Activated naive CD8-positive, alpha-beta T cell treated with anti-CD3 and anti-CD28 coated beads, Interleukin-2, amount 10 ng/mL, durations not matched to agents 7 days and 5 days (primary cell): ENCODE measurements around the gene IRGM. TPM values are rescaled to one million over a fixed set of nuclear protein-coding genes. Genes with fewer than 3 reads are reported as not detected.
"Not testable (repeated sequence)": the region's sequence is repeated elsewhere in the genome, so short reads cannot be mapped to it uniquely, and the experiment has no call there.

Experiments used
- ATAC-seq: fragments of 150-1000 bp; cut with Tn5 transposase; one replicate; pipeline ENCODE4 v1.10.0; 2021; ENCODE audit warnings: low read depth, moderate library complexity
- POLR2A ChIA-PET: fragments of 350-600 bp; sonication (Branson Sonifier 250); formaldehyde crosslinking; loops from one replicate; lab custom pipeline; 2021; ENCODE audit warnings: antibody characterized with exemption; lab: Charles Lee
- DNase-seq: peaks from one replicate; pipeline ENCODE4 v3.0.0; 2021
- H3K27ac Mint-ChIP-seq: one replicate; pipeline ENCODE4 v1.8.0; 2022; ENCODE audit warnings: mild to moderate bottlenecking, mixed read lengths
- H3K27me3 Mint-ChIP-seq: one replicate; pipeline ENCODE4 v1.8.0; 2022; ENCODE audit warnings: mild to moderate bottlenecking, moderate library complexity, mixed read lengths
- H3K36me3 Mint-ChIP-seq: one replicate; pipeline ENCODE4 v1.8.0; 2021; ENCODE audit warnings: mild to moderate bottlenecking, mixed read lengths
- H3K4me1 Mint-ChIP-seq: one replicate; pipeline ENCODE4 v1.8.0; 2021; ENCODE audit warnings: mixed read lengths
- H3K4me3 Mint-ChIP-seq: one replicate; pipeline ENCODE4 v1.8.0; 2022; ENCODE audit warnings: mild to moderate bottlenecking, moderate library complexity, mixed read lengths
- H3K9me3 Mint-ChIP-seq: one replicate; pipeline ENCODE4 v1.8.0; 2021; ENCODE audit warnings: mixed read lengths
- total RNA-seq, 2 experiments: library from RNA; stranded (reverse); gene quantifications; one replicate each; pipeline ENCODE4 v1.2.3, GENCODE V29; 2021

IRGM gene
- total RNA-seq, 2 experiments from 2014 or later: 4.4 to 4.6 TPM

GRCh38 chr5:150847334-150847695, 994 bp downstream of the IRGM start:
- POLR2A ChIA-PET: interaction anchor here (0.6 to 2.9 kb wide), 11 partner anchors 46 to 392 kb away, joined by 3 to 61 read pairs (median 14); partner anchors contain the start of genes DCTN4, RBM22 and SMIM3
- Mint-ChIP-seq H3K27ac (peak overlapping the region; percentile 97), H3K4me3 (peak overlapping the region; percentile 82), H3K4me1 (peaks cover 28% of the 10 kb centered on the region), H3K27me3 (no peaks in the 10 kb centered on the region), H3K36me3 (peaks cover 16% of the 10 kb centered on the region), H3K9me3 (peaks cover 13% of the 10 kb centered on the region)
- ATAC-seq (no peak), DNase-seq (no peak)

GRCh38 chr5:150848271-150848670, 1.9 kb downstream of the IRGM start:
- no peak for DNase-seq
- Mint-ChIP-seq H3K4me3 (no peak overlapping the region), H3K36me3 (peaks cover 17% of the 10 kb centered on the region), H3K27me3 (no peaks in the 10 kb centered on the region), H3K27ac (no peak overlapping the region), H3K9me3 (peaks cover 13% of the 10 kb centered on the region), H3K4me1 (peaks cover 28% of the 10 kb centered on the region)
- ATAC-seq: no peak
- POLR2A ChIA-PET: no interaction called here

GRCh38 chr5:150851039-150851438, 4.7 kb downstream of the IRGM start:
- ATAC-seq (no peak), DNase-seq (no peak)
- POLR2A ChIA-PET: no interaction called here
- Mint-ChIP-seq H3K27ac (no peak overlapping the region), H3K27me3 (no peaks in the 10 kb centered on the region), H3K36me3 (peaks cover 18% of the 10 kb centered on the region), H3K4me3 (no peak overlapping the region), H3K4me1 (peaks cover 25% of the 10 kb centered on the region), H3K9me3 (peaks cover 10% of the 10 kb centered on the region)

- no peak overlapping the region for H3K27ac Mint-ChIP-seq
- H3K27me3 Mint-ChIP-seq: no peaks in the 10 kb centered on the region
- DNase-seq: no peak
- ATAC-seq: no peak
- H3K36me3 Mint-ChIP-seq: peaks cover 16% of the 10 kb centered on the region
- H3K4me3 Mint-ChIP-seq: peak overlapping the region; percentile 23
- H3K4me1 Mint-ChIP-seq: peaks cover 8% of the 10 kb centered on the region
- peaks cover 9% of the 10 kb centered on the region for H3K9me3 Mint-ChIP-seq
- POLR2A ChIA-PET: no interaction called here
These were observed 7.2 kb downstream of the IRGM start for GRCh38 chr5:150853561-150853960.

GRCh38 chr5:150856700-150857099, 10.4 kb downstream of the IRGM start:
- H3K4me1 Mint-ChIP-seq, ATAC-seq, POLR2A ChIA-PET, DNase-seq, H3K4me3 Mint-ChIP-seq, H3K27ac Mint-ChIP-seq, H3K27me3 Mint-ChIP-seq: not testable (repeated sequence)
- Mint-ChIP-seq H3K9me3 (peaks cover 18% of the 10 kb centered on the region), H3K36me3 (peaks cover 10% of the 10 kb centered on the region)

- POLR2A ChIA-PET: no interaction called here
- DNase-seq: no peak
- H3K4me1 Mint-ChIP-seq: no peaks in the 10 kb centered on the region
- no peaks in the 10 kb centered on the region for H3K27me3 Mint-ChIP-seq
- H3K4me3 Mint-ChIP-seq: no peak overlapping the region
- peaks cover 27% of the 10 kb centered on the region for H3K9me3 Mint-ChIP-seq
- no peak for ATAC-seq
- H3K36me3 Mint-ChIP-seq: peaks cover 5% of the 10 kb centered on the region
- H3K27ac Mint-ChIP-seq: no peak overlapping the region
These were observed 14.0 kb downstream of the IRGM start for GRCh38 chr5:150860246-150860821.

GRCh38 chr5:150862070-150862469, 15.7 kb downstream of the IRGM start:
- Mint-ChIP-seq H3K4me3 (no peak overlapping the region), H3K27me3 (no peaks in the 10 kb centered on the region), H3K4me1 (no peaks in the 10 kb centered on the region), H3K36me3 (peaks cover 3% of the 10 kb centered on the region), H3K27ac (no peak overlapping the region), H3K9me3 (peaks cover 27% of the 10 kb centered on the region)
- ATAC-seq: no peak
- DNase-seq: no peak
- POLR2A ChIA-PET: no interaction called here

GRCh38 chr5:150879358-150879757, 33.0 kb downstream of the IRGM start:
- Mint-ChIP-seq H3K4me3 (no peak overlapping the region), H3K36me3 (peaks cover 5% of the 10 kb centered on the region), H3K27ac (no peak overlapping the region), H3K27me3 (no peaks in the 10 kb centered on the region), H3K4me1 (no peaks in the 10 kb centered on the region), H3K9me3 (peaks cover 20% of the 10 kb centered on the region)
- no peak for DNase-seq
- POLR2A ChIA-PET: no interaction called here
- no peak for ATAC-seq

GRCh38 chr5:150895431-150896428, 49.4 kb downstream of the IRGM start:
- no peak for DNase-seq
- Mint-ChIP-seq H3K27ac (no peak overlapping the region), H3K9me3 (peaks cover 50% of the 10 kb centered on the region), H3K4me1 (no peaks in the 10 kb centered on the region), H3K27me3 (no peaks in the 10 kb centered on the region), H3K36me3 (peaks cover 25% of the 10 kb centered on the region), H3K4me3 (no peak overlapping the region)
- ATAC-seq: no peak
- POLR2A ChIA-PET: no interaction called here

Other genes starting within 250 kb of the IRGM start
- under 1 TPM; 0.25 to 0.28 TPM for gene SYNPO, start 205.9 kb upstream of the IRGM start, total RNA-seq
- under 1 TPM in 1 of 2 experiments, not detected in 1; 0.14 TPM for gene MYOZ3, start 185.3 kb upstream of the IRGM start, total RNA-seq
- 10 to 100 TPM; 72.9 to 74.6 TPM for gene RBM22, start 145.5 kb upstream of the IRGM start, total RNA-seq
- gene DCTN4, start 87.5 kb upstream of the IRGM start, total RNA-seq: 10 to 100 TPM; 43.2 to 43.3 TPM
- 10 to 100 TPM; 15.7 to 16.8 TPM for gene SMIM3, start 67.8 kb upstream of the IRGM start, total RNA-seq
- 1 to 10 TPM; 1.1 to 1.5 TPM for gene ZNF300, start 58.5 kb downstream of the IRGM start, total RNA-seq
- not detected for gene GPX3, start 174.1 kb downstream of the IRGM start, total RNA-seq
- 100 to 1,000 TPM; 172 to 176 TPM for gene TNIP1, start 234.5 kb downstream of the IRGM start, total RNA-seq